HS-27A (cell line): Measurements from ENCODE around the gene FOXL3.
"Not testable (repeated sequence)": the region's sequence is repeated elsewhere in the genome, so short reads cannot be mapped to it uniquely, and the experiment has no call there.

Experiments
- DNase-seq: peaks from one replicate; pipeline ENCODE4 v3.0.0-alpha.2; 2012; ENCODE audit warnings: low read depth, missing footprints

FOXL3 gene

DNA sequence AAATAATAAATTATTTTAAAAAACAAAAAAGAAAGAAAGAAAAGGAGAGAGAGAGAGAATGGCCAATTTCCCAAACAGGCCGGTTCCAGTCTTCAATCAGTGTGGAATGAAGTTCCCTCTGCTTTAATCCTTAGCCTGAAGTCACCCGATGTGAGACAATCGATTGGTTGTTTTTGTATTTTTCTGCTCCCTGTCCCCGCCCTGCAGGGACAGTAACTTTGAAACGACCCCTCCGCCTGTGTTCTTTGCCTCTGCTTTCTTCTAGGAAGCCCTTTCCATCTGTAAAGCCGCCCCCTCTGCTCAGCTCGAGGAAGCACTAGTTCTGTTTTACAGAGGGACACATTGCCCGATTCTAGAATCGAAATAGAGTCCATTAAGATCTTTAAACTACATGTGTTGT is 33.4 kb downstream of the FOXL3 start:
- DNase-seq = no peak

DNA sequence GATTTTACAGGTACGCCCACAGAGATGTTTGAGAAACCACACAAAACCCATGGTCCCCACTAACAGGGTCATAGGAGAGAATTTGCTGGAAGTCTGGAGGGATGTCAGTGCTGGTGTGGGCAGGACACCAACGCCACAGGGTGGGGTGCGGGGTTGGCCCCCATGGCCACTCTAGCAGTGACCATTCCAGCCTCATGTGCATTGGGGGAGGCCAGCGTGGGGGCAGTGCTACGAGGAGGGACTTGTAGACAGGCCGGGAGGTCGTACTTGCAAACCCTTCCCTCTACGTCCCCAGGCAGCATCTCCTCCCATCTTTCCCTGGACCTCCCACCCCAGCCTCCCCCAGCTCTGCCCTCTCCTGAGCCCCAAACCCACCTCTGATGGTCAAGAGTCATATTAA is 34.0 kb downstream of the FOXL3 start:
- no peak for DNase-seq

DNA sequence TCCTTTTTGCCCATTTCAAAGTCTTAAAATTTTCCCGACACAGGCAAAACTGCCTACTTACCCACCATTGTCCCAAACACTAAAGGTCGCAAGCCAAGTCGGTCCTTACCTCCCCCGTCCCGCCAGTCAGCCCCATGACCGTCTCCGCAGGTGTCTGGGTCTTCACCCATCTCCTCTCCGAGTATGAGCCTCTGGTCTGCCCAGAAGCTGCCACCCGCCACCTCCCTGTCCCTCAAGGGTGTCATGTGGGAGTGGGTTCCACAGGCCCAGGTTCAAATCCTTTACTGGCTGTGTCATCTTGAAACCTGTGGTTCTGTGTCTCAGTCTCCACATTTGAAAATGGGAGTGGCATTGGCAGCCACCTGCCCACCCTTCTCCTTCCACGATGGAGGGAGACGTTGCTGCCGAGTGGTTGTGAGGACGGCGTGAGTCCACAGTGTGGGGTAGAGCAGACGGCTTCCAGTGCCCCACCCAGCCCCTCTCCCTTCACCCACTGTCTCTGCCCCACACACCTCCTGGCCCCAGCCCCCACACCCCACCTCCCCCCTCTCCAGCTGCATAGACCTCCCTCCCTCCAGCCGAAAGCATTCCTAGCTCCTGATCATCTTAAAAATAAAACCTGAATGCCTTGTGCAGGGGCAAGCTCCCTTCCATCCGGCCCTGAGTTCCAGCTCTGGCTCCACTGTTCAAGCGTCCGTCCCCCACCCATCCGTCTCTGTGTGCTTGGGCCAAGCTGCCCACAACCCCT is 35.3 kb downstream of the FOXL3 start:
- no peak for DNase-seq

DNA sequence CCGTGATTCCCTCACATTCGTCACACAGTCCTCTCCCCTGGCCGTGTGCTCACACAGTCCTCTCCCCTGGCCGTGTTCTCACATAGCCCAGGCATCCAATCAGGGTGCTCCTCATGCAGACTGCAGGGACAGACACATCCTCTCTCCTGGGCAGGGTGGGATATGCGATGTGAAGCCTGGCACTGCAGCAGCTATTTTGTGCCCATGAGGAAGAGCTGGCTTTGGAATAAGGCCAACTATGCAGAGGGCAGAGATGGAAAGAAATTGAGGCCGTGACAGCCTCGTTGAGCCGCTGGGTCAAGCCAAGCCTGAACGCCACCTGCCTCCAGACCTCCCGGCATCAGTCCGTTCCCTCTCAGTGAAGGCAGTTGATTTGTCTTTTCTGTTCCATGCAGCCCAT is 35.8 kb downstream of the FOXL3 start:
- no peak for DNase-seq

DNA sequence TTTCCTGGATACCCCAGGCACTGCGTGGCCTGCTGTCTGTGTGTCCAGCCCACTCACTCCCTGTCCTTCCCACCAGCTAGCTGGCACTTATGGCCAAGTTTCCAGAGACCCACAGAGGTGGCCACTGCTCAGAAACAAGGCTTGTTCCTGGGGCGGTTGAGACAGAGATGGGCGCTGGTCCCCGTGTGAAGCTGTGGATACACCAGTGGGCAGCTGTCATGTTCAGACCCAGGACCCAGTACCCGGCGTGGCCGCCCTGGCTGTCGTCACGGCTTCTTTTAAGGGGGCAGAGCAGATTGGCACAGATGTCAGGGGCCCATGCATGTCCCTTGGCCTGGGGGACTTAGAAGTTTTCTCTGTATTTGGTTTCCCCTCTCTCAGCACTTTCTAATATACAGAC is 36.3 kb downstream of the FOXL3 start:
- no peak for DNase-seq

DNA sequence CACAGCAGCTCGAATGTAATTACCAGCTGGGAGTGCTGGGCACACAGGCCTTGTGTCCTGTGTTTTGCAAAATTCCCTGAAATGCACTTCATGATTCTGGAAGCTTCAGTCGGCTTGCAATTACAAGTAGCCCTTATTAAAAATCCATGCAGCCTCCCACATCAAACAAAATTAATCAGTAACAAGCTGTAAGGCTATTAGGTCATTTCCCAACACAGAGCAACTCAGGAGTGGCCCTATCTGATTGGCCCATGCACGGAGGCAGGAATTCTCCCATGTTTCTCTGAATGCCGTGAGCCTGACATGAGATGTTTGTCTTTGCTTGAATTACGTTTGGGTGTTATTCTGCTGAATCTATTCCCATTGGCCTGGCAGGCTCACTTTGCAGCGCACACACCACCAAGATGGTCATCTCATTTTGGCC is 36.9 kb downstream of the FOXL3 start:
- DNase-seq = no peak

DNA sequence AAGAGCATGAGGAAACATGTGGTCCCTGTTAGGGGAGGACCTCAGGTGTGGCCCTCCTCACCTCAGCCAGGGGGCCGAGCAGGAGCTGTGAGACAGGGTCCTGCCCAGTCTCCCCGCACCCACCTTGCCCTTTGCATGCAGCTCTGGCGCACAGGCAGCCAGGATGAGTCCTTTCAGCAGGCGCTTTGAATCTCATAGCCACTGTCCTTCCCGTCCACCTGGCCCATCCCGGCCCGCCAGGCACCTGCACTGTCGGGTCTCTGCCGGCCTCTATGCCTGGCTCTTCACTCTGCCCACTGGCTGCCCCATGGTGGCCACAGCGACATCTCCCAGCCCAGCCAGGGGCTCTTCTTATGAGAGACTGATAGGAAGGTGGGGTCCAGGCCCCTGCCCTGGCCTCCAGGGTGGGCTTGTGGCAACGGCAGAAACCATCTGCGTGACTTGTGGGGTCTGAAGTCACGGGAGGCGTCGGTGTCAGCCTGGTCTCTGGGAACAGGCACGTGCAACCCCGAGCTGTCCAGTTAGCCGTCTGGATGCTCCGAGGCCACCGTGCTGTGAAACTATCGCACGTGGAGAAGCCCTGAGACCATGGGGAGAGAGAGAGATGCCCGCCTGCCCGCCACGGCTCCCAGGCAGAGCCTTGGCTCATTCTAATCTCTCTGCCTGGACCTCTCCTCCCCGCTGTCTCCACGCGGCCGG is 37.4 kb downstream of the FOXL3 start:
- no peak for DNase-seq

DNA sequence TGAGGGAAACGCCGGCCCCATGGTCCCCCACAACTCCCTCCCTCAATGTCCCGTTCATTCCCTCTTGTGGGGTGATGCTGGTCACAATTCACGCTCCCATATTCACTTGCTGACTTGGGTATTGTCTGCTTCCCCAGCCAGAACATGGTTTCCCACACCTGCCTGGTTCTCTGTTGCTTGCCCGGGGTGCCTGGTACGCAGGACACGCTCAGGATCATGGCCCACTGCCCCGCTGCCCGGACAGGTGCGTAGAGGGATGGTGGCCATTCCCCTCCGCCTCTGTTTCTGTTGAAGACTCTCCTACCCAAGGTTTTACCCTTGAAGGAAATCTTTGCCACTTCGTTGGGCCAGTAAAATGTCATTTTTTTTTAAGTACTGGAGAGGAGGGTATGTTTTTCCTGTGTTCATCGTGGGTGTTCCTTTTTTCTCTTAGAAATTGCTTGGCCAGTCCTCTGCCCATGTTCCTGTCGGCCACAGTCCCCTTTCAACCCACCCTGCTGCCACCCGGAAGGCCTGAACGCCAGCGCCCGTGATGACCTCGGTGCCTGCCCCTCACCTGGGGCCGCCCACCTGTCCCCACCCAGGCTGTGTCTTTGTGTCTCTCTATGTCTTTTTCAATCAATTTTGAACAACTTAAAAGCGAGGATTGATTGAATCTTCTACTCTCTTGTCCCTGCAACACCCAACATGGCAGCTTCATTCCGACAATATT is 38.2 kb downstream of the FOXL3 start:
- DNase-seq = no peak

DNA sequence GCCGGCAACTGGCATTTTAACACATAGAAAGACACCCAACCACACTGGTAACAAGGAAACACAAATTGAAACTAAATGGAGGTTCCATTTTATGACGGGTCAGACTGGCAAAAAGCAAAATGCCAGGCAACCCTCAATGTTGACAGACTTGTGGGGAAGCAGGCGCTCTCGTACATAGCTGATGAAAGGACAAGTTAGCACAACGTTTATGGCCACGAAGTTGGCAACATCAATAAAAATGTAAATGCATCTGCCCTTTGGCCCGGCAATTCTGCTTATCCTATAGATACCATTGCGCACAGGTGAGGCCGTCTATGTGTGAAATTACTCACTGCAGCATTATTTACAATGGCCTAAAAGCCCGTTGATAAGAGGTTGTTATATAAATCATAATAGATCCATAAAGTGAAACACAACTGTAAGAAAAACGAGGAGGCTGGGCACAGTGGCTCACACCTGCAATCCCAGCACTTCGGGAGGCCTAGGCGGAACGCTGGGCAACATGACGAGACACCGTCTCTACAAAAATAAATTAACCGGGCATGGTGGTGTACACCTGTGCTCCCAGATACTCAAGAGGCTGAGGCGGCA is 39.8 kb downstream of the FOXL3 start:
- no peak for DNase-seq

DNA sequence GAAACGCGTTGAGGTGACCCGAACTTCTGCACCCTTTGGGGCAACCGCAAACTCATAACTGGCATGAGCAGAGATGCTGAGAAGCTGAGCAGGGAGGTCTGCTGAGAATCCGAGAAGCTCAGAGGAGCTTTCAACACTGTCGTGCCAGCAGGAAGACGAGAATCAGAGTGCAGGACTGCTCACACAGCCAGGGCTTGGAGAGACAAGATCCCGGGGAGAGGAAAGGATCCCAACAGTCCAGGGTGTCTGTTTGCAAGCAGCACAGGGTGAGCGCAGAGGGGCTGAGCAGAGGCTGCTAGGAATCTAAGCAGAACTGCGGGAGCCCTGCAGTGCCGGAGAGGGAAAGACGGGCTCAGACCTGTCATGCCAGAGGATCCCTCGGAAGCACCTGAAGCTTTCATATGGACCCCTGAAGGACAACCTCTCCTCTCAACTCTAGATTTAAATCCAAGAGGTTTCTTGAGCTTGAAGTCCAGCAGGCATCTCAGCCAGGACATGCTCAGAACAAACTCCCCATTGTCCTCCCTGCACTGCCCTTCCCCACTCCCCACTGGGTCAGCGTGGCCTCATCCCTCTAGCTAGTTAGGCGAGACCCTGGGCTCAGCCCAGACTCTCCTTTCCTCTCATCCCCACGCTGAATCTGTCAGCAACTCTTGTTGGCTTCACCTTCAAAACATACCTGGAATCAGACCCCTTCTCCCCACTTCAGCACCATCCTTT is 40.7 kb downstream of the FOXL3 start:
- DNase-seq = no peak

DNA sequence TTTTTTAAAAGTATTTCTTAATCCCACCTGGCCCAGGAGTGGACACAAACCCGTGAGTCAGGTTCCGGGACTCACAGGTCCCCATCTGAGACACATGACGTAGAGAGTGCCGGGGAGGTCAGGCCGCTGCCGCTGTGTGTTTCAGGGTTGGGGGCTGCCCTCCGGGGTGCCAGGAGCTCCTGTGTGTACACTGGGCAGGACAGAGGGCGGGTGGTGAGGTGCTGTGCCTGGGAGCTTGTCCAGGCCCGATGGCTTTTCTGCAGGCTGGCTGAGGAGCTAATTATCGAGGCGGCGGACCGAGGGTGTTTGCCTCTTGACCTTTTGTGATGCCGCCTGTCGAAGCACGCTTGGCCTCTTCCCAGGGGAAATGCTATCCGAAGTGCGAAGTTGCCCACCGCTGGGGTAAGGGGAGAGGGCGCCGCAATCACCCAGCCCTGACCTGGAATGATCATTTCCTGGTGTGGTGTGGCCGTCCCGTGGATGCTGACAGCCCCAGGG is 42.1 kb downstream of the FOXL3 start:
- DNase-seq = no peak

DNA sequence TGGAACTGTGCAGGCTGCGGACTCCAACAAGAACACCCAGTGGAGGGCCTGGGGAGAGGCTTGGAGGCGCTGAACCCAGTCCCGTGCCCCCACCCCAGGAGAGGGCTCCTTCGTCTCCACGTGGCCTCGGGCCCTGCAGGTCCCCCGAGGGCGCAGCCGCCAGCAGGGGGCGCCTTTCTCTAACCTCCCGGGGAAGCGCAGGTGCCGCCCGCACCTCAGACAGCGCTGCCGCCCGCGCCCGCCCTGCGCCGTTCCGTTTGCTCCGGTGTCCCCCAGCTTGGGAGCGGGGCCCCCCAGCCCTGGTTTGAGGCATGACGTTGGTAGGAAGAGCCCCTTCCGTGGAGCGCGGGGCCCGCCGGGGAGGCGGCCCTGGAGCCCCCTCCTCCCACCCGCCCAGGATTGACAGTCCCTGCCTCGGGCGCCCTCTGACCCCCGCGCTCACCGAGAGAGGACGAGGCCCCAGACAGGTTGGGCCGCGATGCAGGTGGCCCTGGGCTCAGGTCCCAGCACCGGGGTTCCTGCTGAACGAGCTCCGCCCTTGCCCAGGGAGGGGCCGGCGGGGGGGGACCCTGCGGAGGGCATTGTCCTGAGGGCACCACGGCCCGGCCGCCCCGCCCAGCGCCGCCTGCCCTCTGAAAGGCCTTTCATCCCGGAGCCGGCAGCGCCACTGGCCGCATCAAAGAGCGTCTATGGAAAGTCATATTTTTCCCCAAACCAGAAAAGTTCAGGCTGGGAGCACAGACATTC is 42.8 kb downstream of the FOXL3 start:
- DNase-seq = no peak

DNA sequence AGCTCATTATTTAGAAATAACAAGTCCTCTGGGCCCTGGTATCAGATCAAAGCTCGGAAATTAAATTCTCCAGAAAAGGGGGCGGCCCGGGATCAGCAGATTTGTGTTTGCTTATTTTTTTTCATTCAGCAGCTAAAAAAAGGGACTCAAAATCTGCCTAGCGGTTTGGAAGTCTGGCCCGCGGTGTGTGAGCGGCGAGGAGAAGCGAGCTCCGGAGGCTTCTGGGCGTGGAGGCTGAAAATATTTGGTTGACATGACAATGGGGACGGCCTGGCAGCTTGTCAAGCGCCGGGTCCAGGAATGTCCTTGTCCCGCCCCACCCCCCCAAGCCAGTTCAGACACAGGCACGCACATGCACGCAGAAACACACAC is 43.4 kb downstream of the FOXL3 start:
- DNase-seq = no peak

DNA sequence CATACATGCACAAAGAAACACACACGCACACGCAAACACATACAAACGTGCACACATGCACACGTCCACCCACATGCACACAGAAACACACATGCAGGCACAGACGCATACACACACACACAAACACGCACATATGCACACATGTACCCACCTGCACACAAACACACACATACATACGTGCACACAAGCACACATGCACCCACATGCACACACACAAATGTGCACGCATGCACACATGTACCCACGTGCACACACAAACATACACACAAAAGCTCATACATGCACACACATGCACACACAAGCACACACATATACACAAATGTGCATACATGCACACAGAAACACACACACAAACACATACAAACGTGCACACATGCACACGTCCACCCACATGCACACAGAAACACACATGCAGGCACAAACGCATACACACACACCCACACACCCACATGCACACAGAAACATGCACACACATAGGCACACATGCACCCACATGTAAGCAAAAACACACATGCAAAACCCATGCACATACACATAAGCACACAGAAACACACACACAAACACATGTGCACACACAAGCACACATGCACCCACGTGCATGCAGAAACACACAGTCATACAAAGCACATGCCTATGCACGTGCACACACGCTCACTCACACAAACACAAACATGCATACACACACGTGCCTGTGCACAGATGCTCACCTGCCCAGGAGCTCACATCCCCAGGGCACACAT is 44.8 kb downstream of the FOXL3 start:
- DNase-seq = no peak

DNA sequence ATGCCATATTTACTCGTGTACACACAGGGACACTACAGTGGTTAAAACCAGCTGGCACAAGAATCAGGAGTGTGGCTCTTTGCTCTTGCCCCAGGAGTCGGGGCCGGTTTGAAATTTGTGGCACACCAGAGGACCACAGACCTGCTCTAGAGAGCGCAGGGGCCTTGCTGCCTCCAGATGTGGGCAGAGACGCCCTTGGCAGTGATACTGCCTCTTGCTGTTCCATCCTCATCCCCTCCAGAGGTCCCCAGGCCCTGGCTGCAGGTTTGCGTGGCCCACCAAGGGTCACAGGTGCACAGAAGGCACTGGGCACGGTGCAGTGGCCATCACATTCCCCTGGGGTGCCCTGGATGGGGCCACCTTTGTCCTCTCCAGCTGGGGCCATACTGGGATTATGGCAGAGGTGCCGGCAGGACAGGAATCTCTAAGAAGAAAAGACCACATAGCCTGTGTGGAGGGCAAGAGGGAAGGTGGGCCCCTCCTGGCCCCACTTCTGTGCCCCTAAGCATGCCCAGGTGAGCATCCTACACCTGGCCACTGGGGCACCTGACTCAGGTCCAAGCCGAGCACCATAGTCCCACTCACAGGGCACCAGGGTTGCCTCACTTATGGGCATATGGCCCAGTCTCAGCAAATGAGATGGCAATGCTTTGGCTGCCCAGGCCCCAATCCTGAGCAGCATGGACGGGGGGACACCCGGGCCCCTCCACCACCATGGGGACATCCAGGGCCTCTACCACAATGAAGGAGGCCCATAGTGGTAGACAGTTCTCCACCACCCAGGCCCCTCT is 45.6 kb downstream of the FOXL3 start:
- DNase-seq = no peak

DNA sequence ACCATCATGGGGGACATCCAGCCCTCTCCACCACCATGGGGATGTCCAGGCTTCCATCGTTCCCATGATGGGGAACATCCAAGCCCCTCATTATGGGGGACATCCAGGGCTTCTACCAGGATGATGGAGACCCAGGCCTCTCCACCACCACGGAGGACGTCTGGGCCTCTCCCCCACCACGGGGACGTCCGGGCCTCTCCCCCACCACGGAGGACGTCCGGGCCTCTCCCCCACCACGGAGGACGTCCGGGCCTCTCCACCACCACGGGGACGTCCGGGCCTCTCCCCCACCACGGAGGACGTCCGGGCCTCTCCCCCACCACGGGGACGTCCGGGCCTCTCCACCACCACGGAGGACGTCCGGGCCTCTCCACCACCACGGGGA is 46.2 kb downstream of the FOXL3 start:
- DNase-seq = not testable (repeated sequence)

DNA sequence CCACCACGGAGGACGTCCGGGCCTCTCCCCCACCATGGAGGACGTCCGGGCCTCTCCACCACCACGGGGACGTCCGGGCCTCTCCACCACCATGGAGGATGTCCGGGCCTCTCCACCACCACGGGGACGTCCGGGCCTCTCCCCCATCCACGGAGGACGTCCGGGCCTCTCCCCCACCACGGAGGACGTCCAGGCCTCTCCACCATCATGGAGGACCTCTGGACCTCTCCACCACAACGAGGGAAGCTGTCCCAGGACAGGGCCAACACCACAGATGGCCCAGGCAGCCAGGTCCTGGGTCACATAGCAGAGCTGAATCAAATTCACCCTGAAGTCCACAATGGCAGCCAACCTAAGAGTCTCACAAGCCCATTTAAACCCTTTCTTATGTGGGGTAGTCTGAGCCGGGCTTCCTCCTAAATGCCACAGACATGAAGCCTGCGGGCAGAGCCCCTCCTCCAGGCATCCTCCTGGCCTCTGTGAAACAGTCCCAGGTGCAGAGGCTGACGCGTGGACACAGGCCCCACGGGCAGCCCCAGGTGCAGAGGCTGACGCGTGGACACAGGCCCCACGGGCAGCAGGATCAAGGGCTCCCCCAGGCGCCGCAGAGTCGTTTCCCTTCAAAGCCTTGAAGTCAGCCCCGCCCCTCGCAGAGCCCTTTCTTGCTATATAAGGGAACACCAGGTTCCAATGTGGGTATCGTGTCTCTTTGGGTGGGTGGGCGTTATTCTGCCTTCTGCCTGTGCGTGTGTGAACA is 47.0 kb downstream of the FOXL3 start:
- DNase-seq = no peak

DNA sequence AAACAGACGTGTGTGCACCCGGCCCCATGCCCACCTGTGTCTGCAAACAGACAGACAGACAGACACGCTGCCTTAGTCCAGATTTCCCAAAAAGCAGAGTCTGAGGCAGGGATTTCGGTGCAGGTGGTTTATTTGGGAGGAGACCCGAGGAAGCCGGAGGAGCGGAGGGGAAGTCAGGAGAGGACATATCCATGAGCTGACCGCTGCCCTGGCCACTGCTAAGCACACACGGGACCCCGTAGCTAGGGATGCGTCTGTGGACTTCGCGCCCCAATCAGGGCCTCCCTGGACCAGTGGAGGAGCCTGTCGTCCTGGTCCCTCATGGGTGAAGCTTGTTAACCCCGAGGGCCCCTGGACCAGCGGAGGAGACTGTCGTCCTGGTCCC is 47.6 kb downstream of the FOXL3 start:
- DNase-seq = no peak
